HEK293T (cell line): ENCODE data around the gene TBC1D16.
A peak's percentile ranks its signal among the peaks of the same experiment; 100 is the strongest.

Experiments used
- CTCF ChIA-PET: fragments of 350-600 bp; formaldehyde crosslinking; extraction: SDS; loops from one replicate; lab custom pipeline; 2021; ENCODE audit warnings: antibody characterized with exemption, inconsistent platforms; lab: Yijun Ruan, JAX
- POLR2A ChIA-PET: fragments of 350-600 bp; formaldehyde crosslinking; extraction: SDS; loops from one replicate; lab custom pipeline; 2020; ENCODE audit warnings: antibody characterized with exemption, inconsistent platforms; lab: Yijun Ruan, JAX
- DNase-seq: peaks from one replicate; pipeline ENCODE4 v3.0.0; 2012; ENCODE audit warnings: mixed read lengths; ENCODE audit errors: extremely low spot score
- ARNT ChIP-seq: fragments of 450-650 bp; IDR thresholded peaks from 2 replicates; pipeline ENCODE4 v1.6.1; 2017; ENCODE audit warnings: mild to moderate bottlenecking
- BHLHE40 ChIP-seq: fragments of 450-650 bp; IDR thresholded peaks from 2 replicates; pipeline ENCODE4 v1.6.1; 2016; ENCODE audit warnings: mild to moderate bottlenecking, moderate library complexity, borderline replicate concordance
- CTBP1 ChIP-seq: fragments of 450-650 bp; IDR thresholded peaks from 2 replicates; pipeline ENCODE4 v1.6.1; 2016; ENCODE audit warnings: borderline replicate concordance
- ELF4 ChIP-seq: fragments of 450-650 bp; IDR thresholded peaks from 2 replicates; pipeline ENCODE4 v1.6.1; 2017; ENCODE audit warnings: antibody characterized with exemption
- FOXA1 ChIP-seq: fragments of 450-650 bp; IDR thresholded peaks from 2 replicates; pipeline ENCODE4 v1.6.1; 2016; ENCODE audit warnings: mild to moderate bottlenecking
- FOXK2 ChIP-seq: fragments of 450-650 bp; IDR thresholded peaks from 2 replicates; pipeline ENCODE4 v1.6.1; 2016; ENCODE audit warnings: mild to moderate bottlenecking
- FOXM1 ChIP-seq: fragments of 450-650 bp; IDR thresholded peaks from 2 replicates; pipeline ENCODE4 v1.6.1; 2017; ENCODE audit warnings: mild to moderate bottlenecking, borderline replicate concordance
- HDGF ChIP-seq: fragments of 450-650 bp; IDR thresholded peaks from 2 replicates; pipeline ENCODE4 v1.6.1; 2017; ENCODE audit warnings: antibody characterized with exemption, borderline replicate concordance
- L3MBTL2 ChIP-seq: fragments of 450-650 bp; conservative IDR thresholded peaks from 2 replicates; pipeline ENCODE4 v1.6.1; 2016; ENCODE audit warnings: mild to moderate bottlenecking
- LEF1 ChIP-seq: fragments of 450-650 bp; IDR thresholded peaks from 2 replicates; pipeline ENCODE4 v1.6.1; 2017; ENCODE audit warnings: mild to moderate bottlenecking, borderline replicate concordance
- NFRKB ChIP-seq: fragments of 450-650 bp; IDR thresholded peaks from 2 replicates; pipeline ENCODE4 v1.6.1; 2016; ENCODE audit warnings: mild to moderate bottlenecking, moderate library complexity
- PKNOX1 ChIP-seq: fragments of 450-650 bp; IDR thresholded peaks from 2 replicates; pipeline ENCODE4 v1.6.1; 2016
- SP1 ChIP-seq: fragments of 450-650 bp; IDR thresholded peaks from 2 replicates; pipeline ENCODE4 v1.6.1; 2017
- SUZ12 ChIP-seq: fragments of 450-650 bp; IDR thresholded peaks from 2 replicates; pipeline ENCODE4 v1.6.1; 2016; ENCODE audit warnings: mild to moderate bottlenecking
- TARDBP ChIP-seq: fragments of 450-650 bp; IDR thresholded peaks from 2 replicates; pipeline ENCODE4 v1.6.1; 2016
- ZNF384 ChIP-seq: fragments of 450-650 bp; IDR thresholded peaks from 2 replicates; pipeline ENCODE4 v1.6.1; 2016

Gene TBC1D16

GRCh38 chr17:79936641-79937381 lies 98.9 kb downstream of the TBC1D16 start:
- POLR2A ChIA-PET, result no interaction called here
- CTCF ChIA-PET, result interaction anchor here (0.7 kb wide), 1 partner anchor 12 kb away, joined by 3 read pairs; no protein-coding TSS in a partner anchor
- DNase-seq, result no peak
- no peak for TF ChIP-seq ARNT
- no peak for TF ChIP-seq LEF1
- TF ChIP-seq FOXA1, result no peak
- TF ChIP-seq BHLHE40, result no peak
- no peak for TF ChIP-seq SUZ12
- TF ChIP-seq SP1, result no peak
- no peak for TF ChIP-seq FOXK2
- TF ChIP-seq FOXM1, result no peak
- no peak for TF ChIP-seq NFRKB
- TF ChIP-seq TARDBP, result no peak
- no peak for TF ChIP-seq ZNF384
- TF ChIP-seq CTBP1, result no peak
- no peak for TF ChIP-seq HDGF
- no peak for TF ChIP-seq L3MBTL2

GRCh38 chr17:79936050-79936449 lies 99.6 kb downstream of the TBC1D16 start:
- peak; percentile 50 for TF ChIP-seq PKNOX1
- no peak for TF ChIP-seq FOXK2
- DNase-seq, result no peak
- ChIA-PET POLR2A (interaction anchor here (2.7 kb wide), 1 partner anchor 57 kb away, joined by 12 read pairs; no protein-coding TSS in a partner anchor), CTCF (no interaction called here)

- ChIA-PET CTCF (no interaction called here), POLR2A (interaction anchor here (2.7 kb wide), 1 partner anchor 58 kb away, joined by 12 read pairs; no protein-coding TSS in a partner anchor)
- TF ChIP-seq HDGF, result no peak
- TF ChIP-seq TARDBP, result no peak
- TF ChIP-seq CTBP1, result no peak
- TF ChIP-seq SUZ12, result no peak
- TF ChIP-seq SP1, result no peak
- TF ChIP-seq ZNF384, result no peak
- no peak for TF ChIP-seq L3MBTL2
- no peak for TF ChIP-seq NFRKB
- TF ChIP-seq FOXA1, result no peak
- no peak for TF ChIP-seq BHLHE40
- no peak for TF ChIP-seq ARNT
- no peak for TF ChIP-seq ELF4
- no peak for TF ChIP-seq PKNOX1
- TF ChIP-seq FOXK2, result no peak
- no peak for TF ChIP-seq FOXM1
- DNase-seq, result no peak
These were observed 100.3 kb downstream of the TBC1D16 start for GRCh38 chr17:79935197-79935885.

- POLR2A ChIA-PET, result interaction anchor here (0.5 to 2.7 kb wide), 2 partner anchors 59 to 189 kb away, joined by 3 to 12 read pairs; no protein-coding TSS in a partner anchor
- CTCF ChIA-PET, result no interaction called here
- no peak for TF ChIP-seq L3MBTL2
- TF ChIP-seq LEF1, result no peak
- no peak for TF ChIP-seq TARDBP
- no peak for TF ChIP-seq CTBP1
- TF ChIP-seq ZNF384, result no peak
- no peak for TF ChIP-seq PKNOX1
- TF ChIP-seq SUZ12, result no peak
- no peak for TF ChIP-seq BHLHE40
- TF ChIP-seq FOXK2, result no peak
- no peak for TF ChIP-seq FOXA1
- no peak for TF ChIP-seq FOXM1
- TF ChIP-seq ELF4, result no peak
- TF ChIP-seq HDGF, result no peak
- TF ChIP-seq NFRKB, result no peak
- TF ChIP-seq SP1, result no peak
- TF ChIP-seq ARNT, result no peak
- no peak for DNase-seq
These were observed 101.1 kb downstream of the TBC1D16 start for GRCh38 chr17:79934653-79934970.

- TF ChIP-seq FOXK2, result no peak
- no peak for TF ChIP-seq FOXA1
- TF ChIP-seq ELF4, result no peak
- TF ChIP-seq ZNF384, result no peak
- no peak for TF ChIP-seq FOXM1
- ChIA-PET POLR2A (interaction anchor here (0.5 to 2.7 kb wide), 2 partner anchors 59 to 189 kb away, joined by 3 to 12 read pairs; no protein-coding TSS in a partner anchor), CTCF (no interaction called here)
- no peak for DNase-seq
These were observed 101.6 kb downstream of the TBC1D16 start for GRCh38 chr17:79933863-79934652.
